HG02840 (cell line): ENCODE measurements around the gene TAB3.

ENCODE experiments used
- ATAC-seq: cut with Tn5 transposase; IDR thresholded peaks from one replicate; pipeline ENCODE4 v1.9.1; 2021; ENCODE audit warnings: mild to moderate bottlenecking, moderate library complexity, moderate number of reproducible peaks; ENCODE audit not compliant: unreplicated experiment, low FRiP score

The TAB3 gene

DNA sequence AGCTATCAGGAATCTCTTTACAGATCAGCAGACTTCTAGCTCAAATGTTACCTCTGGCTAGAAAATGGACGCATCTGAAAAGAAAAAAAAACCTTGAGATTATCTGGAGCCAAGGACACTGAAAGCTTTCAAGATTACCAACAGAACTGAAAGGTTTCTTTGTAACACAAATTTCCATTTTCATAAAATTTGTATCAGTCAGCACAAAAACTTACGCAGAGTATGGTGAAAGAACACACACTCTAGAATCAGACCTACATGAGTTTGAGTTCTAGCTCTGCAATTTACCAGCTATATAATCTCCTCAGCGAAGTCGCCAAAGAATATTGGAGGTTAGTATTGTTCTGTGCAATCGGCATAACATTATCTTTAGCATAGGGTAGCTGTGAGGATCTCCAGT lies 1.8 kb downstream of the TAB3 start:
- ATAC-seq = no peak

DNA sequence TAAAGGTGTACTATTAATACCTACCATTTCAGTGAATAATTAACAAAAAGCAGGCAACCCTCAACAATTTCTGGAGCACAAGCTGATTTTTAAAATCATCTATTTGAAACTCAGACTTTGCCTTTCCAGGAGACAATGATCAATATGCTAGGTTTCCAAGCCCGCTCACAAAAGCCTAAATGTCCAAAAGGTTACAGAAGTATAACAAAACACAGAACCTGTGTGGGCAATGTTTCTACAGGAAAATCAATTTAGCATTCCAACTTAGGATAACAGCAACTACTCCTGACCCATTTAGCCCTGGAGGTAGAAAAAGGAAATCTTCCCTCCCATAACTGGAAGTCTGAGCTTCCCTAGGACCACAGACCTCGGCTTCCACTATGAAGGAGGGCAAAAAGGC lies 3.9 kb downstream of the TAB3 start:
- ATAC-seq = no peak

DNA sequence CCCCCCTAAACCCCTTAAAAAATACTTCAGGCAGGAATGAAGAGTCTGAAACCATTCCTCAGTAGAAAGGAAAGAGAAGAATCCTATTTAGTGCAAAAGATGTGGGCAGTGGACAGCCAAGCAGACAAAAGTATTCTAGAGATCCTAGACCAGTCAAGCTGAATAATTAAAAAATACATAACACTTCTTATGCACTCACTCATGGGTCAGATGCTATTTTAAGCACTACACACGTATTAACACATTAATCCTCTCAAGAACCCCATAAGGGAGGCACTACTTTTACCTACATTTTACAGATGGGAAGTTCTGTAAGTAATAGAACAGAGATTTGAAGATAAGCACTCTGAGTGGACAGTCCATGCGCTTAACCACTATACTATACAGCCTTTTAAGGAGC lies 5.9 kb downstream of the TAB3 start:
- ATAC-seq = no peak

DNA sequence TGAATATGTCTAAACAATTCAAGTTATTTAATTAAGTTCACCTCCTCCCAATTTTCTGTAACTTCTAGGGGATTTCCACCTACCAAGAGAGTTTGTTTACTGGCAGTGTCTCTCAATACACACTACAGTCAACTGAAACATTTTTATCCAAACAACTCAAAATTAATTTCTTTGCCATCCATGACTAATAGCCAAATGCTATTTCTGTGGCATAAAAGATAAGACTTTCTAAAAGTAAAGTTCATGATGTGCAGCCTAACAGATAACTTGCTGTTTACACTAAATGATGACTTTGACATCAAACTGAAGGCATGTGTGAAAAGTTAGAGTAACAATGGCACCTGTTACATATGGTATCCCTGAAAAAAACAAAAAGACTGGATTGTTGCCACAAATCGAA lies 7.3 kb downstream of the TAB3 start:
- no peak for ATAC-seq

DNA sequence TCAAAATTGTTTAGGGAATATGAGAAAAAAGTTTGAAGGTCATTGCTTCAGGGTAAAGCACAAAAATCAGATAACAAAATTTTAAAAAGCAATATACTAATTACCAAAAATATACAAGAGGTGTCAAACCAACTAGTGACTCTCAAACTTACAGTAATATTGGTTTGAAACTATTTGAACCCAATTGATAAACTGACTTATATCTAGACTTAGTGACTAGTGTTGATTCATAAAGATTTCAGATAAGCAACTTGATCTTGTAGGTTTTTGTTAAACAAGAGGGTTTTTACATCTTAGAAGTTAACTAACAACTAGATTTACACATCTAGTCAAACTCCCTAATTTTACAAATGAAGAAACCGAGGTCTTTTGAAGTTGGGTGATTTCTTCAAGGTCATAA lies 7.7 kb downstream of the TAB3 start:
- ATAC-seq = no peak

DNA sequence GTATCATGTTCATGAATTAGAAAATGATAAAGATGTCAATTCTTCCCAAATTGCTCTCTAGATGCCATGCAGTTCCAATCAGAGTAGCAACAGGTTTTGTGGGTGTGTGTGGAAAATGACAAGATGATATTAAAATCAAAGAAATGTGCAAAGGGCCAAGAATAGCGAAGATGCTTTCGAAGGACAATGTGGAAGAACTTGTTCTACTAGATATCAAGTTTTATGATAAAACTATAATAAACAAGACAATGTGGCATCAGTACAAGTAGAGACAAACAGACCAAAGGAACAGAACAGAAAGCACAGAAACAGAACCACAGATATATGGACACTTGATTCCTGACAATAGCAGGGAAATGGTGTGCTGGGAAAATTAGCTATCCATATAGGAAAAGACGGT lies 9.0 kb downstream of the TAB3 start:
- ATAC-seq = no peak

DNA sequence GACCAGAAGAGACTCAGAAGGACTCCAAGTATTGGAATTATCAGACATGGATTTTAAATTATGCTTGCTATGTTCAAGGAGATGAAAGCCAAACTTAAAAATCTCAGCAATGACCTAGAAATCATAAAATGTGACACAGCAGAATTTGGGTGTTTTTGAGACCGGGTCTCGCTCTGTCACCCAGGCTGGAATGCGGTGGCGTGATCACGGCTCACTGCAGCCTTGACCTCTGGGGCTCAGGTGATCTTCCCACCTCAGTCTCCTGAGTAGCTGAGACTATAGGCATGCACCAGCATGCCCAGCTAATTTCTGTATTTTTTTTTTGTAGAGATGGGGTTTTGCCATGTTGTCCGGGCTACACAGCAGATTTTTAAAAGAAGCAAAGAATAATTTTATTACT lies 12.7 kb downstream of the TAB3 start:
- no peak for ATAC-seq

DNA sequence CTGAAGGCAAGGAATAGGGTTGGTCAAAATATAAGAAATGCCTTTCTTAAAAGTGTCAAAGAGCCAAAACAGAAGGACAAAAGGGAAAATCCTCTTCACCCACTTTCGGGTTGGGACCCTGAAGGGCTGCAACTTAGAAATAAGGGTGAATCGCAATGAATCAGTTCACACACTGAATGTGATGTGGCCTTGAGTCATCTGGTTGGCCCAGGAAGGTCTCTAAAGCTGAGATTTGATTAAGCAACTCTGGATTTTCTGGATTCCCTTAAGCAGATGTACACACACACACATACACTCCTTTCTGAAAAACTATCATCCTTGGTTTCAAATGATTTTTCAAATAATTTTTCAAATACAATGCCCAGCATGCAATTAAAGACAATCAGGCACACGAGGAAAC lies 13.1 kb downstream of the TAB3 start:
- ATAC-seq = no peak

DNA sequence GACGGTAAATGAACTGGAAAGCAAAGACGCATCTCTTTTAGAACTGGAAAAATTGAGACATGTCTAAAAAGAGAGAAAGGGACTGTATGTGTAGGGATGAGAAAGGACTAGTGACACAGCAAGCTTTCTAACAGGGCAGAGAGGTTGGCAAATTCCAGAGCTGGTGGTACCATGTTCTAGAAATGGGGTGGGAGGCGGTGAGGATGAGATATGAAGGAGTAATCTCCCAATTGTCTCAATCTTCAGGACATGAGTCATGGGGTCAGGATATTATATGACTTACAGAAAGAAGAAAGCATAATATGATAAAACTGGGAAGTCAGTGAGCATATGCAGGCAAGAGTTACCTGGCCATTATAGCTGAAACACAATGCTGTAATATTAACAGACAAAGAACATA lies 14.2 kb downstream of the TAB3 start:
- no peak for ATAC-seq

DNA sequence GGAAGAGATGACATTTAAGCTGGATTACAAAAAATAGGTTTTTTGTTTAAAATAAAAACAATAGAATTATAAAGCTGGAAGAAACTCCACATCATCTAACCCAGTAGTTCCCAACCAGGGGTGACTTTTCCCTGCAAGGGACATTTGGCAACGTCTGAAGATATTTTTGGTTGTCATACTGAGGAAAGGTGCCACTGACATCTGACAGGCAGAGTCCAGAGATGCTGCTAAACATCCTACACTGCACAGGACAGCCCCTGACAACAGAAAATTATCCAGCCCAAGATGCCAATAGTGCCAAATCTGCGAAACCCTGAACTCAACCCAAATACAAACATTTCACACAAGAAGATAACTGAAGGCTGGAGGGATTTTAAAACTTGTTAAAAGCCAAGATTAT lies 18.5 kb downstream of the TAB3 start:
- ATAC-seq = no peak

DNA sequence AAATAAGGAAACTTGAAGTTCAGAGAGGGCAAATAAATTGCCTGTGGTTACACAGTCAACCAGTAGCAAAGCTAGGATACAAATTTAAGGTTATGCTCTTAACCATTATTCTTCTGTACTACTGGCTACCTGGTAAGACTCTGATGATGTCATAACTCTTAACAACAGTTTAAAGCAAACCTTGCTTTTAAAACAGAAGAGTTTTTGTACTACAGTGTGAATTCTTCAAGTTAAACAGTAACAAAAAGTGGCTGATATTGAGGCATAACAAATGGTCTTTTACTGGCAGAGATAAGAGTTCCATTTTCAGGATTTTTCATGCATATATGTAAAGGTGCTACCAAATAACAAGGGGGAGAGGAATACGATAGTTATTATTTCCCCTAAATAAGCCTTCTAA lies 23.4 kb downstream of the TAB3 start:
- no peak for ATAC-seq

DNA sequence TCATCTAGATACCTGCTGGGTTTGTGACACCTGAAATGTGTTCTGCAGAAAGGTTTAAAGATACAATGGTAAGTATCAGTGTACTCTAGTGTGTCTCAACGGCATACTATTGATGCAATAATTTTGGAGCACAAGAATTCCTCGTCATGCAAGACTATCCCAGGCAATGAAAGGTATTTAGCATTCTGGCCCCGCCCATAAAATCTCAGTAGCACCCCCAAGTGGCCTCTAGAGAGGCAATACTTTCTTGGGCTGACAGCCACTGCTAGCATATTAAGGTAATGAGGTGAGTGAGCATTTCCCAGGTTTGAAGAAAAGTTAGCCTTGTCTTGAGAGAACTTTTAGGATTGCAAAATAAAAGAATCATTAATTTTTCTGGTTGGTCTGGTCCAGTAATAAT lies 24.0 kb downstream of the TAB3 start:
- no peak for ATAC-seq

DNA sequence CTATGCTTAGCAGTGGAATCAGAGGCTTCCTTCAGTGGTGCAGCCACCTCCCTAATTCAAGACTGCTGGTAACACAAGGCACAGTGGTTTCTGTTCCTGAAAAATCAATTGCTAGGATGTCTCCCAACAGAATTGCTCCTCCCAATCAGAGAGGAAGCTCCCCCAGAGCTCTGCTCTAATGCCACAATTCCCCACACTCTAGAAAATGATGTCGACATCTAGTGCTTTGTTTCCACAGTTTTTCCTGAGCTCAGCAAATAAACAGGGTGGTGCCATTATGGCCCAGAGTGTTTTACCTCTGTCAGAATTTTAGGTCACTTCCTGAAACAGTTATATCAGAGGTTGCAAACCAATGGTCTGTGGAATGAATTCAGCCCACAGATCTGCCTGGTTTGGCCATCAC lies 24.7 kb downstream of the TAB3 start:
- no peak for ATAC-seq

DNA sequence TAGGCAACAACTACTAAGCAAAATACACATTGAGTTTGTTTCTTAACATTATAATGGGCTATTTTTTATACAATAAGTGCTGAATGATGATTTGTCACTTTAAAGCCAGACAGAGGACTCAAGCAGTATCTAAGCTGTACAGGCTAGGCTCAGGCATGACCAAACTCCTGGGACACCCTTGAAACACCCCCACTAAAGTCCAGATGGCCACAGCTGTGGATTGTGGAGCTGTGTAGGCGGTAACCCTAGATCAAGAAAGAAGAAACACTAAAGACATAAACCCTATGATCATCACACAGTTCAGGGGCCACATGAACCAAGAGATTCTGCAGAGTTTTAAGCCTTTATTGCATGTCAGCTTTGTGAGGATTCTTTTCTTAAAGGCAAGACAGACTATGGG lies 25.1 kb downstream of the TAB3 start:
- no peak for ATAC-seq

DNA sequence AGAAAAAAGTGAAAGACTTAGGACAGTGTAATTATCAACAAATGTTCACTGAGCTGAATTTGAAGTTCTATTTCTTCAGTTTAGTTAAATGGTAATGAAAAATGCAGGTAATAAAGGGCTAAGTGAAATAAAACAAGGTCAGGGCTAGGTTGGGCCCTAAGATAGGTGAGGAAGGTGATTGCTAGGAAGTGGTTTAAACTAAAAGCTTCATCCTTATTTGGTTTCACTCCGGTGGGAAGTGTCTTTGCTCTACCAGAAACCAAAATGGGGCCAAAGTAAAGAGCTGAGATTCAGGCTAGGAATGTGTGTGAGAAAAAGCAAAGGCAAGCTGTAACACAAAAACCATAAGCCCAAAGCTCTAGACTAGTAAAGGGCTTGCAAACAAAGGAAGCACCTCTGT lies 31.0 kb downstream of the TAB3 start:
- ATAC-seq = no peak

DNA sequence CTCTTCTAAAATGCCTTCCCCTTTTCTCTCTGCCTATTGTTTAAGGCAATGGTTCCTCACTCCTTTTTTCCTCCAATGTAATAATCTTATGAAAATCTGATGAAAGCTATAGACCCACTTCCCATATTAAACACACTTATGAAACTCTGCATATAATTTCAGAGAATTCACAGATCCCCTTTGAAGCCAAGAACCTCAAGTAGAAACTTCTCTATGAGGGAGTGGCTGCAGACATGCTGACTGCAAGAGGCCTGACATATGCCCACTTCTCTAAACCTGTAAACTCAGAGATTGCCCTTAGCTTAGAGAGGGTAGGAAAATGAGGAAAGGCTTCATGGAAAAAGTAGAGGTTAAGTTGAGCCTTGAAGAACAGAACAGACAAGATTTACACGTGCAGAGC lies 37.6 kb downstream of the TAB3 start:
- ATAC-seq = no peak

DNA sequence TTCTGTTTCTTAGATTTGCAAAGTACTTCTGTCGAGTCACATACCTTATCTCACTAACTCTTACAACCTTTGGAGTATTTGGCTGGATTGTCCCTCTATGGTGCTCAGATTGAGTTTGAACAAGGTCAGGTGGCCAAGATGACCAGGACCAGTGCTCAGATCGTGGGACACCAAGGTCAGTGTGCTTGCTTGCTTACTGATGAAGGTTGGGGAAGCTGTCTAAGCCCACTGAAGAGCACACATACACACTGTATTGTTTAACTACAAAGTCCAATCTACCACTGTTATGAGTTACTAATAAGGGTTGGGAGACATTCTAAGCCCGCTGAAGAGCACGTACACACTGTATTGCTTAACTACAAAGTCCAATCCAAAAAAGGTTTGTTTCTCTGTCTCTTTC lies 53.7 kb downstream of the TAB3 start:
- no peak for ATAC-seq

DNA sequence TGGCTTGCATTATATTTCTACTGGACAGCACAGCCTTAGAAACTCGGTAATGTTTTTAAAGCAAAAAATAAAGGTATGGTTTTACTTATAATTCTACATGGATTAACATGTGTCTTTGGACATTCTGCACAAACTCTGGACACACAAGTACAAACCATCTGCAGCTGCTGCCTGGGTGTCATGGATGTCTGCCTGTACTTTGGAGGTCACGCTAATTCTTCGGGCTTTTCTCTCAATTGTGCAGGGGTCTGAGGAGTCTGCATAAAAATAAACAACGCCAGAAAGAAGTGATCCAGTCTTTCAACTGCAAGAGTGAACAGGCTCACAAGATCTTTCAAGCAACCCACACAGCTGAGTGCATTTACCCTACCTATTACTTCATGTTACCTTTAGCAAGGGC lies 55.2 kb downstream of the TAB3 start:
- no peak for ATAC-seq

DNA sequence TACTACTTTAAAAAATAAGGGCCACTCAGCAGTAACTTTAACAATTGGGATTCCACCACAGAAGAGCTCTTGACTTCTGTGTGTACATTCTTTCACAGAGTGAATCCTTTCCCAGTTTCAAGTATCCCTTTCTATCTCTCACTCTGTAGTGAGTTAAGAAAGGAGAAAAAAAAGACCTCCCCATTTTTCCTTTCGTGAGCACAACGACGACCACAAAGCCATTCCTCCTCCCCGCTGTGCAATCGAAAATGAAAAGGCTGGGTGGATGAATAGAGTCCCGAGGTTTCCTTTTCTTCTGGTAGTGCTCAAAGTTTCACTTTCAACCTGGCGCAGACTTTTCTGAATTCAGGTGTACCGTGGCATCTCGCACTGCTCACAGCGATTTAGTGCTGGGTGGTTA lies 58.0 kb downstream of the TAB3 start:
- no peak for ATAC-seq

DNA sequence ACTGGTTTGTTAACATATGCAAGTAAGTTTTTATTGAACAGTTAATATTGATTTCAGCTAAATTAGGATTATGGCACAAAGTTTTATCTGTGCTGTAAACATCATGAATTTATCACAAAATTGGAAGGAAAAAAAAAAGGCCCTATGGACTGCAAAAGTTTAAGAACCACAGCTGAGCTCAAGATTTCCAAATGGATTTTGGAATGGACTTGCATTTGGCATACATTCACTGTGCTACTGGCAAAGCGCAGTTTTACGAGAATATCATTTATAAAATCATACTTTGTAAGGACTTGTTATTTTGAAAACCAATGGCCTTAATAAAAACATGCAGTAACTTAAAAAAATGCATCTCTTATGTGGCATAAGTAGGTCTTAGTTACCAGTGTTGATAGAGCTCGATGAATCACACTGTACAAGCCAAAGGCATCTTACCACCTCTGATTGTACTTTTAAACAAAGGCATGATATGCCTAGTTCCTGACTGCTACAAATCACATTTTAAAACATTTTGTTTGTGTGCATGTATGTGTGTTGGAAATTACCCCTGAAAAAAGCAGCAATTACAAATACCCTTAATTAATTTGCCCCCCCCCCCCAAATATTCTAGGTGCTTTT lies 58.6 kb downstream of the TAB3 start:
- no peak for ATAC-seq

DNA sequence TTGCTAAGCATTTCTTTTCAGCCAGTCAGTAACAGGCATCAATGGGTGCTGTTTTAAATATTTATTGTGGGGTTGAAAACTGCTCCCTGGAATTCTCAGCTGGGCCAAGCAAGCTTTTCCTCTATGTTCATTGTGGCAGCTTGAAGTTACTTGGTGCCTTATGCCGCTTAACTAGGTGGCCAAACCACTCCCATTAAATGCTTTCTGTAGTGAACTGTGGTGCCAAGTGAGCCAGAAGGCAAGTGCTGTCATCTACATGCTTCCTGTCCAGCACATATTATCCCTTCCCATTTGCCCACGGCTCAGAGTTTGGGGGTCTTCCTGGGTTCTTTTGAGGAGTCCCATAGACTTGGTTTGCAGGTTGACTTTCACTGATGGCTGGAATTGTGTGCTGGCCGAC lies 64.8 kb downstream of the TAB3 start:
- no peak for ATAC-seq

DNA sequence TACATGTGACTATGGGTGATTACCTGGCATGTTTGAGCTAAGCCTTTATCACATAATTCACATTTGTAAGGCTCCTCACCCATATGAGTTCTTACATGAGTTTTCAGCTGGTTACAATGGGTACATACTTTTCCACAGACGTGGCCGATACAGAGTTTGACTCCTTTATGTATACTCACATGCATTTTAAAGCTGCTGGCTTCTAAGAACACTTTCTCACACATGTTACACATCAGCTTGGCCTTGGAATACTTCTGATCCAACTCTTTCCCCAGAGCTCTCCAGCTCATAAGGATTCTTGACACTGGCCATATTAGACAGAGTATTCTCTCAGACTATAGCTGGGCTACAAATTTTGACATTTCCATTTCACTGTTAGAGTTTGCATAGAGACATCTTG lies 66.3 kb downstream of the TAB3 start:
- peak; percentile 10 for ATAC-seq

DNA sequence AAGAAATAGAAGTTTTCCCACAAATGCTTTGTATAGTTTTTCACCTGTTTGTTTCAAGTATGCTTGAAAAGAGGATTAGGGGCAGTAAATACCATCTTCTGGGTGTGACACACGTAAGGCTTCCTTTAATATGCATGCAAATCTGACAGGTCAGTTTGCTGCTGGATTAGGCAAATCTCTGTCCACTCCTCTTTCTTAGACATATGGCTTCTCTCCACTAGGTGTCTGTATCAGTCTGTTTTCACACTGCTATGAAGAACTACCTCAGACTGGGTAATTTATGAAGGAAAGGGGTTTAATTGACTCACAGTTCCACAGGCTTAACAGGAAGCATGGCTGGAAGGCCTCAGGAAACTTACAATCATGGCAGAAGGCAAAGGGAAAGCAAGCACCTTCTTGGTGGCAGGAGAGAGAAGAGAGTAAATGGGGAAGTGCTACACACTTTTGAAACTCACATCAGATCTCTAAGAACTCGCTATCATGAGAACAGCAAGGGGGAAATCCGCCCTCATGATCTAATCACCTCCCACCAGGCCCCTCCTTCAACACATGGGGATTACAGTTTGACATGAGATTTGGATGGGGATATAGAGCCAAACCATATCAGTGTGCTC lies 66.9 kb downstream of the TAB3 start:
- ATAC-seq = peak; percentile 65
